Breast epithelium (tissue), 4 donors: ENCODE measurements around the gene CTCFL. TPM values are rescaled to one million over a fixed set of nuclear protein-coding genes. Genes with fewer than 3 reads are reported as not detected.
"Not testable (repeated sequence)": the region's sequence is repeated elsewhere in the genome, so short reads cannot be mapped to it uniquely, and the experiment has no call there.

Source experiments
- DNase-seq, 2 donors: peaks; one replicate each; pipeline ENCODE4 v3.0.0-alpha.2; 2019; ENCODE audit warnings: low spot score in 2 of 2
- H3K27ac ChIP-seq, 2 donors: fragments of 200-600 bp; sonication (generic) in 1 of 2; one replicate each; pipeline ENCODE4 v1.5.1; 2016 to 2019; ENCODE audit warnings: mild to moderate bottlenecking in 1 of 2
- H3K27me3 ChIP-seq, 2 donors: fragments of 200-600 bp; sonication (generic) in 1 of 2; one replicate each; pipeline versions ENCODE4 v1.5.1 to v1.6.0; 2017 to 2019; ENCODE audit warnings: control low read depth in 1 of 2, mild to moderate bottlenecking in 1 of 2
- H3K36me3 ChIP-seq: fragments of 200-600 bp; one replicate; pipeline ENCODE4 v1.5.1; 2019
- H3K4me1 ChIP-seq, 2 donors: fragments of 200-600 bp; sonication (generic); one replicate each; pipeline ENCODE4 v1.5.1; 2016 to 2019; ENCODE audit warnings: control low read depth in 1 of 2
- H3K4me3 ChIP-seq, 3 donors: fragments of 200-600 bp; sonication (generic); 1 replicate in 2 of 3; 2 replicates in 1 of 3; pipeline ENCODE4 v1.5.1; 2016 to 2019; ENCODE audit warnings: mild to moderate bottlenecking in 3 of 3, moderate library complexity in 2 of 3
- H3K9me3 ChIP-seq, 2 donors: fragments of 200-600 bp; sonication (generic) in 1 of 2; one replicate each; pipeline ENCODE4 v1.5.1; 2016 to 2019; ENCODE audit warnings: control low read depth in 1 of 2
- POLR2A ChIP-seq: fragments of 450-650 bp; IDR thresholded peaks from one replicate; pipeline ENCODE4 v1.6.1; 2016; ENCODE audit warnings: antibody characterized with exemption, mild to moderate bottlenecking, moderate library complexity
- POLR2AphosphoS5 ChIP-seq, 3 donors: sonication (generic); formaldehyde crosslinking; IDR thresholded peaks; one replicate each; pipeline ENCODE4 v1.6.1; 2017; ENCODE audit warnings: antibody characterized with exemption in 3 of 3
- intact Hi-C: fragments of 100-400 bp; cut with DNase I; formaldehyde crosslinking; loops from one replicate; pipeline ENCODE4 v1.15.1; 2023; ENCODE audit warnings: low total_unique reads
- total RNA-seq, 3 donors: library from RNA; depleted of rRNA; stranded (reverse); fragments of >200 nt; gene quantifications; one replicate each; pipeline ENCODE4 v1.1.0, GENCODE V29; 2016
- TF ChIP-seq, protein P1 (sequence below), 3 donors: fragments of 450-650 bp; IDR thresholded peaks; one replicate each; pipeline ENCODE4 v1.5.1; 2016 to 2017; ENCODE audit warnings: antibody characterized with exemption in 3 of 3, mild to moderate bottlenecking in 3 of 3, moderate library complexity in 3 of 3

CTCFL gene
- total RNA-seq, 3 donors from 2014 or later, result not detected

GRCh38 chr20:57522380-57523140 is 2.4 kb downstream of the CTCFL start:
- peaks cover 0 to 3% of the 10 kb centered on the region in 2 donors for H3K27me3 ChIP-seq
- H3K4me3 ChIP-seq, result no peak overlapping the region
- TF ChIP-seq, protein P1, sequence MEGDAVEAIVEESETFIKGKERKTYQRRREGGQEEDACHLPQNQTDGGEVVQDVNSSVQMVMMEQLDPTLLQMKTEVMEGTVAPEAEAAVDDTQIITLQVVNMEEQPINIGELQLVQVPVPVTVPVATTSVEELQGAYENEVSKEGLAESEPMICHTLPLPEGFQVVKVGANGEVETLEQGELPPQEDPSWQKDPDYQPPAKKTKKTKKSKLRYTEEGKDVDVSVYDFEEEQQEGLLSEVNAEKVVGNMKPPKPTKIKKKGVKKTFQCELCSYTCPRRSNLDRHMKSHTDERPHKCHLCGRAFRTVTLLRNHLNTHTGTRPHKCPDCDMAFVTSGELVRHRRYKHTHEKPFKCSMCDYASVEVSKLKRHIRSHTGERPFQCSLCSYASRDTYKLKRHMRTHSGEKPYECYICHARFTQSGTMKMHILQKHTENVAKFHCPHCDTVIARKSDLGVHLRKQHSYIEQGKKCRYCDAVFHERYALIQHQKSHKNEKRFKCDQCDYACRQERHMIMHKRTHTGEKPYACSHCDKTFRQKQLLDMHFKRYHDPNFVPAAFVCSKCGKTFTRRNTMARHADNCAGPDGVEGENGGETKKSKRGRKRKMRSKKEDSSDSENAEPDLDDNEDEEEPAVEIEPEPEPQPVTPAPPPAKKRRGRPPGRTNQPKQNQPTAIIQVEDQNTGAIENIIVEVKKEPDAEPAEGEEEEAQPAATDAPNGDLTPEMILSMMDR (IDR thresholded peaks at IDR 0.05), result no peak
- TF ChIP-seq POLR2AphosphoS5 (IDR thresholded peaks at IDR 0.05), result no peak
- TF ChIP-seq POLR2A, result no peak
- H3K36me3 ChIP-seq, result no peaks in the 10 kb centered on the region
- H3K4me1 ChIP-seq, result no peaks in the 10 kb centered on the region
- no peak for DNase-seq
- intact Hi-C loops, result no loop called here
- no peaks in the 10 kb centered on the region for H3K9me3 ChIP-seq
- no peak overlapping the region for H3K27ac ChIP-seq

DNA sequence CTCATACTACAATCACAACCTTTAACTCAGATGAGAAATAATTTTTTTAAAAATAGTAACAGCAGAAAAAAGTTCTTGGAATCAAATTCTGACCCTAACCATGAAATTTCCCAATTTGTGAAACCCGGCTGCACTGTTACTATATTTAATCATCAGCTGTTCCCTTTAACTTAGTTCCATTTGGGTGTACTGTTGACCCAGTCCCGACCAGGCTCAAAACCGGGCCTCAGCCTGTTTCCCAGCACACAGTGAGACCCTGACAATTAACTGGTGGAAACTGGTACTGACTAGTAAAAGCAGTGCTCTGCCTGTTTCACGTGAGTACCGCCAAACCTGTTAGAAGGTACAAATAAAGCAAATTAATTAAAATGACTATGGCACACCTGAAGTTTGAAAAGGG is 7.0 kb downstream of the CTCFL start:
- no peaks in the 10 kb centered on the region for H3K4me1 ChIP-seq
- no peaks in the 10 kb centered on the region for H3K27me3 ChIP-seq
- no peak overlapping the region for H3K27ac ChIP-seq
- TF ChIP-seq POLR2A (no peak), POLR2AphosphoS5 (IDR thresholded peaks at IDR 0.05) (no peak)
- TF ChIP-seq, protein P1 (IDR thresholded peaks at IDR 0.05), result no peak
- H3K9me3 ChIP-seq, result no peaks in the 10 kb centered on the region
- no peak overlapping the region for H3K4me3 ChIP-seq
- DNase-seq, result no peak
- no peaks in the 10 kb centered on the region for H3K36me3 ChIP-seq
- intact Hi-C loops, result no loop called here

DNA sequence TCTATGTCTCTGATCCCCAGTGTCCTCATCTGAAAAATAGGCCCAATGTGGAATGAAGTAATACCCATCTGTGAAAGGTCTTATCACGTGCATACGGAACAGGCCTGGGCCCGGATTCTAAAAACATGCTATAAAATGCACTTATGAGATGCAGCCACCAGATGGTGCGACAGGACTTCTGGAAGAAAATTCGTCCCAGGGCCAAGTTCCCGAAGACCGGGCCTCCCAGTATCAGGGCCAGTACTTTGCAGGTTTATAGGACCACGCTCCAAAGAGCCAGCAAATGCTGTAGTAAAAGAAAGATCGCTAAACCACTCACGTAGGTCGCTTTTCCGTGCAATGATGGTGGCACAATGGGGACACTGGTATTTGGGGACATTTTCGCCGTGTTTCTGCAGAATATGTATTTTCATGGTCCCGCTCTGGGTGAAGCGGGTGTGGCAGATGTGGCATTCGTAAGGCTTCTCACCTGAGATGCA is 10.6 kb downstream of the CTCFL start:
- intact Hi-C loops, result no loop called here
- Histone ChIP-seq H3K4me3 (no peak overlapping the region), H3K4me1 (no peaks in the 10 kb centered on the region), H3K9me3 (no peaks in the 10 kb centered on the region), H3K27me3 (no peaks in the 10 kb centered on the region), H3K27ac (peak overlapping the region in 1 of 2 donors; percentile 2), H3K36me3 (no peaks in the 10 kb centered on the region)
- no peak for TF ChIP-seq POLR2A
- peak in 1 of 3 donors; percentile 33 for TF ChIP-seq POLR2AphosphoS5 (IDR thresholded peaks at IDR 0.05)
- TF ChIP-seq, protein P1 (IDR thresholded peaks at IDR 0.05), result peak; percentile 60 to 83 (median 80)
- DNase-seq, result peak; percentile 62 to 64

GRCh38 chr20:57513199-57513598 is 11.7 kb downstream of the CTCFL start:
- Histone ChIP-seq H3K4me1 (no peaks in the 10 kb centered on the region), H3K27me3 (no peaks in the 10 kb centered on the region), H3K36me3 (no peaks in the 10 kb centered on the region), H3K4me3 (no peak overlapping the region), H3K9me3 (no peaks in the 10 kb centered on the region), H3K27ac (no peak overlapping the region)
- DNase-seq, result no peak
- intact Hi-C loops, result no loop called here
- TF ChIP-seq POLR2AphosphoS5 (IDR thresholded peaks at IDR 0.05) (no peak), POLR2A (no peak)
- TF ChIP-seq, protein P1 (IDR thresholded peaks at IDR 0.05), result no peak

- Histone ChIP-seq H3K36me3 (no peaks in the 10 kb centered on the region), H3K9me3 (no peaks in the 10 kb centered on the region), H3K4me3 (no peak overlapping the region), H3K27me3 (no peaks in the 10 kb centered on the region), H3K4me1 (no peaks in the 10 kb centered on the region), H3K27ac (no peak overlapping the region)
- no peak for TF ChIP-seq POLR2A
- TF ChIP-seq, protein P1 (IDR thresholded peaks at IDR 0.05), result no peak
- TF ChIP-seq POLR2AphosphoS5 (IDR thresholded peaks at IDR 0.05), result no peak
- no peak for DNase-seq
- intact Hi-C loops, result no loop called here
These were observed 12.5 kb downstream of the CTCFL start for GRCh38 chr20:57512432-57512831.

- intact Hi-C loops, H3K9me3 ChIP-seq, H3K36me3 ChIP-seq, H3K4me3 ChIP-seq, DNase-seq, H3K27me3 ChIP-seq, H3K27ac ChIP-seq, H3K4me1 ChIP-seq: not testable (repeated sequence)
These were observed 13.2 kb downstream of the CTCFL start for GRCh38 chr20:57511709-57512108.
